ENCODE results near the gene EHMT1.
A peak's percentile ranks its signal among the peaks of the same experiment; 100 is the strongest.

The EHMT1 gene

DNA sequence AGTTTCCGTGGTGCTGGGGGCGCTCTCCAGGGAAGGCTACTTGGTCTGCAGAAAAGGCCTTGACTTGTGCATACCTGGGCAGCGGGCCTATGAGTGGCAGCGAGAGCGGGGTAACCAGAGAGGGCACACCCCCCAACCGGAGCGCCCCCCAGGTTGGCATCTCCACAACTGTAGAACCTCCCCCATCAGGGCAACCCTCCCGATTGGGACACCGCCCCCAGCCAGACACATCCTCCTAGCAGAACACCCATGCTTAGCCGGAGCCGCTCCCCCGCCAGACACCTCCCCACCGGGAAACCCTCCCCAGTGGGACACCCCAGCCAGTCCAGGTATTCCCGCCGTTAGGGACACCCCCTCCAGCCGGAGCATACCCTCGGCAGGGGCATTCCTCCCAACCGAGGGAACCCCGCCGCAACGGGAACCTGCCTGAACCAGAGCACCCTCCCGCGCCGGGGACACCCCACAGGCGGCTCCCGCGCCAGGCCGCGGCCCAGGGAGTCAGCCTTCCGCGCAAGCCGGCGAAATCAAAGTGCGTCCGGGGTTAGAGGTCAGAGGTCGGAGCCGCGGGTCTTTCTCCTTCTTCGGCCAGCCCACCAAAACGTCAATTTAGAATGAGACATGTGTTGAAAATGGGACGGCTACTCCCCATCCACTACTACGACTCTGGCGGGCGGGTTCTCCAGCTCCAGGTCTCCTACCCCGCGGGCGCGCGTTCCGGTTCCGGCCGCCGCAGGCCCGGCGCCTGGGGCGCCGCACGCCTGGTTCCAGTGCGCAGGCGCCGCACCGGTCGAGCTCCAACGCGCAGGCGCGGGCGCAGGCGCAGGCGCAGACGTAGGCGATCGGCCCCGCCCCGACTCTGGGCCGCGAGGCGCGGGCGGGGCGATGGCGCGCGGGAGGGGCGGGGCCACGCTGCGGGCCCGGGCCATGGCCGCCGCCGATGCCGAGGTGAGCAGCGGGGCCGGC, at the start of gene EHMT1:
EHMT1 (plus strand) TSS at position 901 of the 963 bp plus-strand sequence; CDS start at position 925, 24 bp downstream.
- TF ChIP-seq, protein P1, sequence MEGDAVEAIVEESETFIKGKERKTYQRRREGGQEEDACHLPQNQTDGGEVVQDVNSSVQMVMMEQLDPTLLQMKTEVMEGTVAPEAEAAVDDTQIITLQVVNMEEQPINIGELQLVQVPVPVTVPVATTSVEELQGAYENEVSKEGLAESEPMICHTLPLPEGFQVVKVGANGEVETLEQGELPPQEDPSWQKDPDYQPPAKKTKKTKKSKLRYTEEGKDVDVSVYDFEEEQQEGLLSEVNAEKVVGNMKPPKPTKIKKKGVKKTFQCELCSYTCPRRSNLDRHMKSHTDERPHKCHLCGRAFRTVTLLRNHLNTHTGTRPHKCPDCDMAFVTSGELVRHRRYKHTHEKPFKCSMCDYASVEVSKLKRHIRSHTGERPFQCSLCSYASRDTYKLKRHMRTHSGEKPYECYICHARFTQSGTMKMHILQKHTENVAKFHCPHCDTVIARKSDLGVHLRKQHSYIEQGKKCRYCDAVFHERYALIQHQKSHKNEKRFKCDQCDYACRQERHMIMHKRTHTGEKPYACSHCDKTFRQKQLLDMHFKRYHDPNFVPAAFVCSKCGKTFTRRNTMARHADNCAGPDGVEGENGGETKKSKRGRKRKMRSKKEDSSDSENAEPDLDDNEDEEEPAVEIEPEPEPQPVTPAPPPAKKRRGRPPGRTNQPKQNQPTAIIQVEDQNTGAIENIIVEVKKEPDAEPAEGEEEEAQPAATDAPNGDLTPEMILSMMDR (IDR thresholded peaks at IDR 0.05; ENCODE audit: borderline replicate concordance, insufficient read depth, low read depth, low read length), result no peak

DNA sequence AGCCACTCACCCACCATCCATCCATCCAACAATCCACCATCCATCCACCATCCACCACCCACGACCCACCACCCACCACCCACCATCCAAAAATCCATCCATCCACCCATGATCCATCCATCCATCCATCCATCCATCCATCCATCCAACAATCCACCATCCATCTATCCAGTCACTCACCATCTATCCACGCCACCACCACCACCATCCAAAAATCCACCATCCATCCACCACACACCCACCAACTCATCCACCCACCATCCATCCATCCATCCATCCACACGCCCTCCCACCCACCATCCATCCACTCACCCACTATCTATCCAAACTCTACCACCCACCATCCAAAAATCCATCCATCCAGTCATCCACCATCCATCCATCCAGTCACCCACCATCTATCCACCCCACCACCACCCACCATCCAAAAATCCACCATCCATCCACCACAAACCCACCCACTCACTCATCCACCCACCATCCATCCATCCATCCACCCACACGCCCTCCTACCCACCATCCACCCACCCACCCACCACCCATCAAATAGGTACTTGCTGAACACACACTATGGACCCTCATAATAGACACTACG, 49.1 kb upstream of the EHMT1 start:
- no peak overlapping the region for H3K4me3 ChIP-seq (ENCODE audit: low read depth, low read length)
- TF ChIP-seq, protein P1 (IDR thresholded peaks at IDR 0.05; ENCODE audit: borderline replicate concordance, insufficient read depth, low read depth, low read length), result no peak

More for the DNA sequence above, at the start of gene EHMT1:
- peak within 1 kb of the TSS; percentile 93 for H3K4me3 ChIP-seq (ENCODE audit: low read depth, low read length)

DNA sequence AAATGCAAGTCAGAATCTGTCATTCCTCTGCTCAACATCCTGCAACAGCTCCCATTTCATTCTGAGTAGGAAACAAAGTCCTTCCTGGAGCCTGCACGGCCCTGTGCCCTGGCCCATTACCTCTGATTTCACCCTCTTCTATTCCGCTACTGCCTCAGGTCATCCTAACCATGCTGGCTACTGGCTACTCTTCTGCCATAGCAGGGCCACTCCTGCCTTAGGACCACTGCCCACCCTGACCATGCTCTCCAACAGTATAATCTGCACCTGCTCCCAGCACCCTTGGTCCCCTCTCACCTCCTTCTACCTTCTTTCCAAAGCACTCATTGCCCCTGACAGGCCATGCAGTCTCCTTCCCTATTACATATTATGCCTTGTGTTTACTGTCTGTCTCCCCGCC, 48.2 kb upstream of the EHMT1 start:
- TF ChIP-seq, protein P1 (IDR thresholded peaks at IDR 0.05; ENCODE audit: borderline replicate concordance, insufficient read depth, low read depth, low read length), result no peak

DNA sequence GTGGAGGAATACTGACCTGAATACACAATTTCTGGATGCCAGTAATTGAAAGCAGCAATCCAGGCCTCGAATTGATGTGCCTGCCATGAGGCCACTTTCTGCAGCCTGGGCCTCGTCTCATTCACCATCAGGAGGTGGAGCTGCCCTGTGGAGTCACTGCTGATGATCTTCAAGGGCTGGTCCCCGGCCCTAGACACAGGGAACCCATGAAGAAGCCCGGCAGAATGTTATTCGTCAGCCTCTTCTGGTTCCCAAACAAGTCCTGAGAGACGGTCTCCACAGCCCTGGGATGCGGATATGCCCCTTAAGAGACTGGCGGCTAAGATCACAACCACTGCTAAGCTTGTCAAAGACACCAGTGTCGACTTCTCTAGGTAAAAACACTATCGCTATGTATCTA, 44.6 kb upstream of the EHMT1 start:
- H3K4me3 ChIP-seq (ENCODE audit: low read depth, low read length), result no peak overlapping the region
- TF ChIP-seq, protein P1 (IDR thresholded peaks at IDR 0.05; ENCODE audit: borderline replicate concordance, insufficient read depth, low read depth, low read length), result no peak

More for the DNA sequence above, 48.2 kb upstream of the EHMT1 start:
- no peak overlapping the region for H3K4me3 ChIP-seq (ENCODE audit: low read depth, low read length)

DNA sequence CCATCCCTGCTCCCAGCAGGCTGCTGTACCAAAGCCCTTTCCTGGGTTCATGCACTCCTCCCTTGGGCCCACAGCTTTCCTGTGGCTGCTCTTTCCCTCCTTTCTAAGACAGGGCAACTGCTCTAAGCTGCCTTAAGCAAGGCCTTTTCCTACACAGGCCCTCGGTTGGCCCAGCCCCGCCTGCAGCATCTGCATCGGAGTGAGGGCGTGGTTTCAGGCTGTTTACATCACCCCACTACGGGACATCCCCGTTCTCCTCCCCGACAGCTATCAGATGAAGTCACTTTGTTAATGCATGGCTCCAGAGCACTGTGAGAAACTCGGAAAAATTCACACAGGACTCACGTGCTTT, 43.5 kb upstream of the EHMT1 start:
- TF ChIP-seq, protein P1 (IDR thresholded peaks at IDR 0.05; ENCODE audit: borderline replicate concordance, insufficient read depth, low read depth, low read length), result no peak
- no peak overlapping the region for H3K4me3 ChIP-seq (ENCODE audit: low read depth, low read length)

DNA sequence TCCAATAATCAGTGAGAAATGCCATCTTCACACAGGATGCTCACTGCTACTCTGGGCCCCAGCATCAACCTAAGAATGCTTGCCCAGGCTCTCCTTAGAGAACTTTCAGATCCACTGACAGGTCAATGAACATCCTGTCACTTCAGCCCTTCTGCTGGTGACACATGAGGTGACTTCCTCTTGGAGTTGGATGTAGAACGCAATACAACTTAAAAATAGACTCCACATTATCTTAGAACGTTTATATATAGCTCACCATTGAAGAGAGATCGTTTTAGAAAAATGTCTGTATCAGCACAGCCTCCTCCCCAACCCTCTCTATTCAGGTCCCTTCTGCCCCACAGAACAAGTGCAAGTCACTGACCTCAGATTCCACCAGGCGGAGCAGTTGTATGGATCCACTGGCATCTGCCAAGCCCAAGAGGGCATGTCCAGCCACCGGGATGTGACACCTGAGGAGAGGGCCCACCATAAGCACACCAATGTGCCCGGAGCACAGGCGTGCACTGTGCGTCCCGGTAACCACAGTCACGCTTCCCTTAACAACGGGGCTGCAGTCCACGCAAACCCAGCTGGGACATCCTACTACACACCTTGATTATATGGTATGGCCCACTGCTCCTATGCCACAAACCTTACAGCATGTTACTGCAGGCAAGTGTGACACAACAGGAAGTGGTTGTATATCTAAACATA, 42.9 kb upstream of the EHMT1 start:
- H3K4me3 ChIP-seq (ENCODE audit: low read depth, low read length), result no peak overlapping the region
- TF ChIP-seq, protein P1 (IDR thresholded peaks at IDR 0.05; ENCODE audit: borderline replicate concordance, insufficient read depth, low read depth, low read length), result peak; percentile 37

All from GM12875 (cell line).